Neuronal stem cell (in vitro differentiated cells): ENCODE measurements around the gene NSD2.

Experiments used
- DNase-seq: peaks from one replicate; pipeline ENCODE4 v3.0.0-alpha.2; 2013; ENCODE audit warnings: low spot score
- H2AFZ ChIP-seq: one replicate; pipeline ENCODE4 v1.6.1; 2013; ENCODE audit warnings: mild to moderate bottlenecking, low read length, inconsistent platforms
- H2AK5ac ChIP-seq: 2 replicates; pipeline ENCODE4 v1.6.1; 2013; ENCODE audit warnings: low read depth, mild to moderate bottlenecking, inconsistent platforms, low read length, moderate library complexity, mixed read lengths
- H2BK120ac ChIP-seq: 2 replicates; pipeline ENCODE4 v1.6.1; 2013; ENCODE audit warnings: low read depth, mild to moderate bottlenecking, inconsistent platforms, low read length, moderate library complexity, mixed read lengths
- H2BK12ac ChIP-seq: one replicate; pipeline ENCODE4 v1.6.1; 2013; ENCODE audit warnings: low read length, inconsistent platforms
- H2BK15ac ChIP-seq: 2 replicates; pipeline ENCODE4 v1.6.1; 2013; ENCODE audit warnings: mild to moderate bottlenecking, low read length, inconsistent platforms, mixed read lengths
- H2BK5ac ChIP-seq: one replicate; pipeline ENCODE4 v1.6.1; 2013; ENCODE audit warnings: inconsistent platforms, mild to moderate bottlenecking, low read length, moderate library complexity
- H3K14ac ChIP-seq: one replicate; pipeline ENCODE4 v1.6.1; 2013; ENCODE audit warnings: low read length, inconsistent platforms
- H3K18ac ChIP-seq: 2 replicates; pipeline ENCODE4 v1.6.1; 2013; ENCODE audit warnings: low read length, inconsistent platforms
- H3K23ac ChIP-seq: 2 replicates; pipeline ENCODE4 v1.6.1; 2013; ENCODE audit warnings: low read depth, mild to moderate bottlenecking, mixed read lengths, low read length, inconsistent platforms; ENCODE audit not compliant: poor library complexity
- H3K27ac ChIP-seq: replicated peaks from 3 replicates; pipeline ENCODE4 v1.5.1; 2013; ENCODE audit warnings: low read length, inconsistent platforms
- H3K27me3 ChIP-seq, 3 experiments: 2 replicates each; pipeline ENCODE4 v1.6.1; 2013; ENCODE audit warnings: low read length in 3 of 3, mild to moderate bottlenecking in 2 of 3, inconsistent platforms in 1 of 3, low read depth in 1 of 3, mixed read lengths in 1 of 3, moderate library complexity in 1 of 3; ENCODE audit not compliant: control insufficient read depth in 3 of 3, insufficient read depth in 3 of 3
- H3K36me3 ChIP-seq, 2 donors: replicated peaks in 1 of 2; 2 replicates each; pipeline ENCODE4 v1.6.1; 2013; ENCODE audit warnings: low read length in 2 of 2; ENCODE audit not compliant: control insufficient read depth in 2 of 2, insufficient read depth in 2 of 2
- H3K4ac ChIP-seq: 2 replicates; pipeline ENCODE4 v1.6.1; 2013; ENCODE audit warnings: inconsistent platforms, mild to moderate bottlenecking, low read length, moderate library complexity
- H3K4me1 ChIP-seq, 2 donors: 1 replicate in 1 of 2; 2 replicates in 1 of 2; pipeline ENCODE4 v1.6.1; 2013; ENCODE audit warnings: low read length in 2 of 2, low read depth in 1 of 2; ENCODE audit not compliant: control insufficient read depth in 2 of 2, insufficient read depth in 1 of 2
- H3K4me2 ChIP-seq: one replicate; pipeline ENCODE4 v1.6.1; 2013; ENCODE audit warnings: mild to moderate bottlenecking, low read length, inconsistent platforms; ENCODE audit not compliant: insufficient read depth, poor library complexity, severe bottlenecking
- H3K4me3 ChIP-seq, 2 donors: 2 replicates each; pipeline ENCODE4 v1.5.1; 2013; ENCODE audit warnings: low read length in 2 of 2, mild to moderate bottlenecking in 2 of 2, inconsistent platforms in 1 of 2, moderate library complexity in 1 of 2
- H3K79me1 ChIP-seq: one replicate; pipeline ENCODE4 v1.6.1; 2013; ENCODE audit warnings: low read depth, mild to moderate bottlenecking, inconsistent platforms, low read length, moderate library complexity
- H3K9ac ChIP-seq: one replicate; pipeline ENCODE4 v1.6.1; 2013; ENCODE audit warnings: mild to moderate bottlenecking, low read depth, low read length, inconsistent platforms; ENCODE audit not compliant: poor library complexity
- H3K9me3 ChIP-seq, 2 donors: replicated peaks in 1 of 2; 2 replicates each; pipeline versions ENCODE3 to v1.6.1; 2013; ENCODE audit warnings: low read length in 2 of 2, mild to moderate bottlenecking in 2 of 2, inconsistent platforms in 1 of 2, low read depth in 1 of 2, mixed read lengths in 1 of 2, moderate library complexity in 1 of 2; ENCODE audit not compliant: control insufficient read depth in 2 of 2, insufficient read depth in 1 of 2
- H4K8ac ChIP-seq: one replicate; pipeline ENCODE4 v1.6.1; 2013; ENCODE audit warnings: low read depth, mild to moderate bottlenecking, inconsistent platforms, low read length, moderate library complexity
- H4K91ac ChIP-seq: one replicate; pipeline ENCODE4 v1.6.1; 2013; ENCODE audit warnings: low read length, low read depth, mild to moderate bottlenecking, inconsistent platforms; ENCODE audit not compliant: poor library complexity
- WGBS, 2 donors: extraction: QIAGEN DNeasy Blood & Tissue Kit; methylation state at CpG; one replicate each; pipeline ENCODE4 v1.1.7; 2013; ENCODE audit warnings: missing lambda C conversion rate in 2 of 2, mixed read lengths in 1 of 2; ENCODE audit not compliant: insufficient read length in 2 of 2, insufficient replicate concordance in 1 of 2; ENCODE audit errors: extremely low coverage in 2 of 2; 5-methylcytosine and 5-hydroxymethylcytosine counted together

Gene NSD2

DNA sequence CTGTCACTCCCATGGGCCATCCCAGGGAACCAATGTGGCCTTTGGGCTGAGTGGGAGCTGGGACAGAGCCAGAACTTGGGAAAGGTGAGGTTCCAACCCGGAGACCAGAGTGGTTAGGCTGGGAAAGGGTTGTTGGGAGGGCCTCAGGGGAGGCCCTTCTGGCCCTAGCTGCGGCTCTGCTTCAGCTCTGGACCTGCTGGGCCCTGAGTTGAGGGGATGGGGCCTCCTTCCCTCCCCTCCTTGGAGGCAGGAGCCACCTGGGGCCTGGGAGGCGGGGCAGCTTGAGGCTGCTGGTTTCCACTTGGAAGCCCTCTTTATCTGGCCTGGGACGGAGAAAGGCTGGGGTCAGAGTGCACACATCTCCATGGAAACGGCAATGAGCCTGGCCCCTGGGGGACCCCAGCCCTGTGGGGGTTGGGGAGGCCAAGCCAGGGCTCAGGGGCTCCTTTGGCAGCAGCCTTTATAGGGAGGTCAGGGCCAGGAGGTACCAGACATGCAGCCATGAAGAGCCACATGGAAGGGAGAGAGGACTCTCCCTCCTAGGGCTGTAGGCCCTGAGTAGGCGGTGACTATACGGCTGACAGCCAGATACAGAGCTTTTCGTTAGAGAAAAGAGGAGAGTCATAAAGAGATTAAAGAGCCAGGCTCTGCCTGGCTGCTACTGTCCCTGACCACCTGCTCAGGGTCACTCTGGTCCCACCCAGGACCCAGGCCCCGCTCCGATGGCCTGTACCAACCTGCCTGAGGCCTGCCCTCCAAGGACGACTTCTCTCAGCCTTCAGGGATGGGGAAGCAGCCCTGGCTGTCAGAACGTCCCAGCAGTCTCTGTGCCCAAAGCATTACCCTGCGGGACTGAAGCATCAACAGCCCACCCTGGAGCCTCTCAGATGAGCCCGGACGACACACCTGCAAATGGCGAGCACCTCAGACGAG, 6.9 kb upstream of the NSD2 start:
- Histone ChIP-seq H2BK15ac (peak overlapping the region; percentile 92), H3K9me3 (no peaks in the 10 kb centered on the region), H3K79me1 (no peaks in the 10 kb centered on the region), H3K4me2 (peak overlapping the region; percentile 21), H3K27me3 (peaks cover 0 to 28% (median 0%) of the 10 kb centered on the region in 3 experiments), H3K4ac (peak overlapping the region; percentile 13), H2BK5ac (peak overlapping the region; percentile 77), H3K4me1 (peaks cover 25 to 43% of the 10 kb centered on the region in 2 donors), H3K4me3 (peak overlapping the region in 1 of 2 donors; percentile 5), H4K91ac (no peak overlapping the region), H3K18ac (peak overlapping the region; percentile 86), H2BK120ac (no peak overlapping the region), H3K36me3 (no peaks in the 10 kb centered on the region), H3K27ac (no peak overlapping the region), H2AFZ (peak overlapping the region; percentile 20), H2AK5ac (peak overlapping the region; percentile 84), H3K9ac (peak overlapping the region; percentile 14), H2BK12ac (peak overlapping the region; percentile 92), H4K8ac (no peak overlapping the region), H3K23ac (no peak overlapping the region), H3K14ac (no peak overlapping the region)
- WGBS, 2 donors: no CpG with 5 or more reads among the region's 17 CpGs
- DNase-seq: peak; percentile 80

DNA sequence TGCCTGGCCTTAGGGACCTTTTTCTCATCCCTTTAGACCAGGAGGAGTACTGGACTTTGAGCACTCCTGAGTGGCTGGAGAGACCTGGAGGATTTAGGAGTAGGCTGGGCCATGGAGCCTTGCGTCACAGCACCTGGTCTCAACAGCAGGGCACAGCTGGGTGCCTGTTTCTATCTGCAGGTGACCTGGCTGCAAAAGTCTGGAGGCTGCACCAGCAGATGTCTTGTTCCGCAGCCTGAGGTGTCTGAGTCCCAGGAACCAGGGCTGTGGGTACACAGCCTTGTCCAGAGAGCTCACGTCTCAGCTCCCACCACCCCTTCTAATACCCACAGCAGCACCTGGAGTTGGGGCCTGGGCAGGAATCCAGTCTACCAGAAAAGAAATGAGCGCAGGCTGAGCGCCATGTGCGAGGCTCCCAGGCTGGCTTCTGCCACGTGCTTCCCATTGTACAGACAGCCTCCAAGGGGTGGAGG, 5.0 kb upstream of the NSD2 start:
- no peak overlapping the region for H2AFZ ChIP-seq

DNA sequence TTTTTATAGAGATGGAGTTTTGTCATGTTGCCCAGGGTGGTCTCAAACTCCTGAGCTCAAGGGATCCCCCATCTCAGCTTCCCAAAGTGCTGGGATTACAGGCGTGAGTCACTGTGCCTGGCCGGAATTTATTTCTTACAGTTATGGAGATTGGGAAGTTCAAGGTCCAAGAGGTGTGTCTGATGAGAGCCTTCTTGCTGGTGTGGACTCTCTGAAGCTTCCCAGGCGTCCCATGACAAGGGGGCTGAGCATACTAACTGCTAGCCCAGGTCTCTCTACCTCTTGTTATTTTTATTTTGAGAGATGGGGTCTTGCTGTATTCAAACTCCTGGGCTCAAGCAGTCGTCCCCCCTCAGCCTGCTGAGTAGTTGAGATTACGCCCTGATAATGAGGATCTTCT, 2.9 kb upstream of the NSD2 start:
- WGBS, 2 donors: no CpG with 5 or more reads among the region's 5 CpGs
- Histone ChIP-seq H3K9me3 (no peaks in the 10 kb centered on the region), H2BK120ac (no peak overlapping the region), H3K27ac (no peak overlapping the region), H2AK5ac (no peak overlapping the region), H3K36me3 (peaks cover 0 to 5% of the 10 kb centered on the region in 2 donors), H2BK12ac (no peak overlapping the region), H3K27me3 (peaks cover 0 to 6% (median 0%) of the 10 kb centered on the region in 3 experiments), H3K4me2 (no peak overlapping the region), H3K4me3 (no peak overlapping the region), H3K9ac (no peak overlapping the region), H2BK5ac (no peak overlapping the region), H3K79me1 (no peaks in the 10 kb centered on the region), H3K14ac (no peak overlapping the region), H2BK15ac (no peak overlapping the region), H3K18ac (no peak overlapping the region), H4K91ac (no peak overlapping the region), H4K8ac (no peak overlapping the region), H3K23ac (no peak overlapping the region), H2AFZ (no peak overlapping the region), H3K4me1 (peaks cover 23 to 41% of the 10 kb centered on the region in 2 donors), H3K4ac (no peak overlapping the region)
- no peak for DNase-seq

More for the DNA sequence above, 5.0 kb upstream of the NSD2 start:
- no peak overlapping the region for H4K91ac ChIP-seq
- no peak for DNase-seq
- no peaks in the 10 kb centered on the region for H3K9me3 ChIP-seq
- peaks cover 27 to 43% of the 10 kb centered on the region in 2 donors for H3K4me1 ChIP-seq
- H3K79me1 ChIP-seq: no peaks in the 10 kb centered on the region
- WGBS, 2 donors: no CpG with 5 or more reads among the region's 7 CpGs
- H3K4me2 ChIP-seq: no peak overlapping the region
- peak overlapping the region; percentile 16 for H3K23ac ChIP-seq
- no peak overlapping the region for H3K9ac ChIP-seq
- H3K27me3 ChIP-seq: peaks cover 0 to 22% (median 0%) of the 10 kb centered on the region in 3 experiments
- peak overlapping the region; percentile 49 for H3K18ac ChIP-seq
- peak overlapping the region; percentile 33 for H2BK12ac ChIP-seq
- H2BK120ac ChIP-seq: no peak overlapping the region
- no peak overlapping the region for H3K14ac ChIP-seq
- H2BK5ac ChIP-seq: peak overlapping the region; percentile 10
- H2AK5ac ChIP-seq: peak overlapping the region; percentile 24
- H3K27ac ChIP-seq: no peak overlapping the region
- no peaks in the 10 kb centered on the region for H3K36me3 ChIP-seq
- no peak overlapping the region for H3K4me3 ChIP-seq
- no peak overlapping the region for H3K4ac ChIP-seq
- no peak overlapping the region for H2BK15ac ChIP-seq
- no peak overlapping the region for H4K8ac ChIP-seq

DNA sequence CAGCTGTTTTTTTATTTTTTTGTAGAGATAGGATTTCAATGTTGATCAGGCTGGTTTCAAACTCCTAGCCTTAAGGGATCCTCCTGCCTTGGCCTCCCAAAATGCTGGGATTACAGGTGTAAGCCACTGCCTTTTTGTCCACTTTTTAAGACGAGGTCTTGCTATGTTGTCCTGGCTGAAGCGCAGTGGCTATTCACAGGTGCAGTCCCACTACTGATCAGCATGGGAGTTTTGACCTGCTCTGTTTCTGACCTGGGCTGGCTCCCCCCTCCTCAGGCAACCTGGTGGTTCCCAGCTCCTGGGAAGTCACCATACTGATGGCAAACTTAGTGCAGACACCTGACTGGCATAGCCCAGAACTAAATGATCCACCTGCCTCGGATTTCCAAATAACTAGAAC, 2.3 kb upstream of the NSD2 start:
- Histone ChIP-seq H3K79me1 (no peaks in the 10 kb centered on the region), H3K36me3 (peaks cover 0 to 9% of the 10 kb centered on the region in 2 donors), H3K4me1 (peaks cover 20 to 37% of the 10 kb centered on the region in 2 donors), H3K27me3 (peaks cover 0 to 2% (median 0%) of the 10 kb centered on the region in 3 experiments), H4K91ac (no peak overlapping the region), H3K18ac (no peak overlapping the region), H3K14ac (no peak overlapping the region), H3K23ac (no peak overlapping the region), H4K8ac (no peak overlapping the region), H3K9me3 (no peaks in the 10 kb centered on the region), H3K4me3 (no peak overlapping the region), H3K4me2 (no peak overlapping the region), H2AK5ac (no peak overlapping the region), H2BK5ac (no peak overlapping the region), H2BK120ac (no peak overlapping the region), H3K9ac (no peak overlapping the region), H3K27ac (no peak overlapping the region), H2BK15ac (no peak overlapping the region), H3K4ac (no peak overlapping the region), H2BK12ac (no peak overlapping the region), H2AFZ (no peak overlapping the region)
- DNase-seq: no peak
- WGBS, 2 donors: no CpG with 5 or more reads among the region's 3 CpGs
